Measurements from ENCODE around the gene SEMA3B.
A peak's percentile ranks its signal among the peaks of the same experiment; 100 is the strongest.

- peak; percentile 63 for TF ChIP-seq POLR2AphosphoS5 (IDR thresholded peaks at IDR 0.05)
- peak; percentile 41 for TF ChIP-seq POLR2A (IDR thresholded peaks at IDR 0.05)
- TF ChIP-seq CTCF (IDR thresholded peaks at IDR 0.05) = no peak
Observed at GRCh38 chr3:50254577-50255250, 14.2 kb upstream of the SEMA3B start.

All from prostate gland (tissue), 2 donors.